Smooth muscle cell (in vitro differentiated cells): Measurements from ENCODE around the gene ALX4. TPM values are rescaled to one million over a fixed set of nuclear protein-coding genes. Genes with fewer than 3 reads are reported as not detected.

Source experiments
- DNase-seq: peaks from one replicate; lab custom pipeline; 2025; ENCODE audit not compliant: unreplicated experiment; lab: John Stamatoyannopoulos, UW
- H2AFZ ChIP-seq: fragments of 200-600 bp; sonication (generic); 2 replicates; pipeline ENCODE4 v1.6.0; 2016; ENCODE audit warnings: antibody characterized with exemption, low read depth, mild to moderate bottlenecking
- H3F3A ChIP-seq: fragments of 200-600 bp; sonication (generic); 2 replicates; pipeline ENCODE4 v1.6.0; 2017; ENCODE audit warnings: antibody characterized with exemption, low read depth
- H3K27ac ChIP-seq: fragments of 200-600 bp; sonication (generic); 2 replicates; pipeline ENCODE4 v1.5.1; 2016; ENCODE audit warnings: low read depth, mild to moderate bottlenecking
- H3K27me3 ChIP-seq: fragments of 200-600 bp; sonication (generic); 2 replicates; pipeline ENCODE4 v1.6.1; 2016; ENCODE audit warnings: low read depth, mild to moderate bottlenecking
- H3K36me3 ChIP-seq: fragments of 200-600 bp; sonication (generic); 2 replicates; pipeline ENCODE4 v1.5.1; 2016; ENCODE audit warnings: low read depth
- H3K4me1 ChIP-seq: fragments of 200-600 bp; sonication (generic); 2 replicates; pipeline ENCODE4 v1.5.1; 2016; ENCODE audit warnings: low read depth
- H3K4me2 ChIP-seq: fragments of 200-600 bp; sonication (generic); 2 replicates; pipeline ENCODE4 v1.6.0; 2016; ENCODE audit warnings: mild to moderate bottlenecking
- H3K4me3 ChIP-seq: fragments of 200-600 bp; sonication (generic); 2 replicates; pipeline ENCODE4 v1.5.1; 2016; ENCODE audit warnings: mild to moderate bottlenecking
- H3K79me2 ChIP-seq: fragments of 200-600 bp; sonication (generic); 2 replicates; pipeline ENCODE4 v1.6.0; 2016; ENCODE audit warnings: low read depth, mild to moderate bottlenecking
- H3K9ac ChIP-seq: fragments of 200-600 bp; sonication (generic); 2 replicates; pipeline ENCODE4 v1.6.0; 2016; ENCODE audit warnings: low read depth
- H3K9me3 ChIP-seq: fragments of 200-600 bp; sonication (generic); replicated peaks from 2 replicates; pipeline ENCODE4 v1.5.1; 2016; ENCODE audit warnings: low read depth
- H4K20me1 ChIP-seq: fragments of 200-600 bp; sonication (generic); 2 replicates; pipeline ENCODE4 v1.6.0; 2016; ENCODE audit warnings: low read depth
- WGBS: methylation state at CpG from one replicate; pipeline ENCODE4 v1.1.7; 2016; ENCODE audit warnings: low lambda C conversion rate; 5-methylcytosine and 5-hydroxymethylcytosine counted together
- polyA plus RNA-seq: library from polyadenylated mRNA; unstranded; fragments of >200 nt; fragmentation: Nextera tagmentation; extraction: Ambion mirVana; gene quantifications from 2 replicates; pipeline ENCODE4 v1.2.1, GENCODE V29; 2016
- total RNA-seq: library from RNA; depleted of rRNA; stranded (reverse); fragments of >200 nt; gene quantifications from 2 replicates; pipeline ENCODE4 v1.2.3, GENCODE V29; 2014
- TF ChIP-seq, protein P1 (sequence below): fragments of 200-600 bp; sonication (generic); IDR thresholded peaks from 2 replicates; pipeline ENCODE4 v1.5.1; 2017; ENCODE audit warnings: borderline replicate concordance, mild to moderate bottlenecking, antibody characterized with exemption; ENCODE audit not compliant: insufficient read depth, poor library complexity, severe bottlenecking

ALX4 gene
- total and polyA plus RNA-seq, 2 experiments from 2014 or later = not detected

DNA sequence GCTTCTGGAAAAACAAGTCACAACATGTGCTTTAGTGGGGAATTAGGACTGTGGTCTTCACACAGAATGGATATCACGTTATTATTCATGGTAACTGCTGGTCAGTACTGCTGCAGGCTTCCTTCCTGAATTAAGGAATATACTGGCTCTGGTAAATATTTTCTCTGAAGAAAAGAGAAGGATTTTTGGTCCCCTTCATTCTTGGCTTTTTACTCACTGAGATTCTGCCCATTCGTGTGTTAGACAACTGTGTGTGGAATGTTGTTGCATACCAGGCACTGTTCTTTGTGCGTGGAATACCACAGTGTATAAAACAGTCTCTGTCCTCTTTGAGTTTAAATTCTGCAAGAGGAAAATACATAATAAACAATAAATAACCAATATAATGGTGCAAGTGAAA is 80.3 kb downstream of the ALX4 start:
- no peak overlapping the region for H2AFZ ChIP-seq
- H3K4me3 ChIP-seq = no peak overlapping the region
- H3K4me1 ChIP-seq = peaks cover 6% of the 10 kb centered on the region
- DNase-seq = no peak
- 38% methylated on average over 3 of the region's 3 CpGs for WGBS
- H3F3A ChIP-seq = no peaks in the 10 kb centered on the region
- H3K9me3 ChIP-seq = no peaks in the 10 kb centered on the region
- no peaks in the 10 kb centered on the region for H4K20me1 ChIP-seq
- no peaks in the 10 kb centered on the region for H3K36me3 ChIP-seq
- H3K4me2 ChIP-seq = peak overlapping the region; percentile 12
- no peaks in the 10 kb centered on the region for H3K27me3 ChIP-seq
- TF ChIP-seq, protein P1, sequence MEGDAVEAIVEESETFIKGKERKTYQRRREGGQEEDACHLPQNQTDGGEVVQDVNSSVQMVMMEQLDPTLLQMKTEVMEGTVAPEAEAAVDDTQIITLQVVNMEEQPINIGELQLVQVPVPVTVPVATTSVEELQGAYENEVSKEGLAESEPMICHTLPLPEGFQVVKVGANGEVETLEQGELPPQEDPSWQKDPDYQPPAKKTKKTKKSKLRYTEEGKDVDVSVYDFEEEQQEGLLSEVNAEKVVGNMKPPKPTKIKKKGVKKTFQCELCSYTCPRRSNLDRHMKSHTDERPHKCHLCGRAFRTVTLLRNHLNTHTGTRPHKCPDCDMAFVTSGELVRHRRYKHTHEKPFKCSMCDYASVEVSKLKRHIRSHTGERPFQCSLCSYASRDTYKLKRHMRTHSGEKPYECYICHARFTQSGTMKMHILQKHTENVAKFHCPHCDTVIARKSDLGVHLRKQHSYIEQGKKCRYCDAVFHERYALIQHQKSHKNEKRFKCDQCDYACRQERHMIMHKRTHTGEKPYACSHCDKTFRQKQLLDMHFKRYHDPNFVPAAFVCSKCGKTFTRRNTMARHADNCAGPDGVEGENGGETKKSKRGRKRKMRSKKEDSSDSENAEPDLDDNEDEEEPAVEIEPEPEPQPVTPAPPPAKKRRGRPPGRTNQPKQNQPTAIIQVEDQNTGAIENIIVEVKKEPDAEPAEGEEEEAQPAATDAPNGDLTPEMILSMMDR = no peak
- no peak overlapping the region for H3K9ac ChIP-seq
- no peak overlapping the region for H3K27ac ChIP-seq
- no peaks in the 10 kb centered on the region for H3K79me2 ChIP-seq

DNA sequence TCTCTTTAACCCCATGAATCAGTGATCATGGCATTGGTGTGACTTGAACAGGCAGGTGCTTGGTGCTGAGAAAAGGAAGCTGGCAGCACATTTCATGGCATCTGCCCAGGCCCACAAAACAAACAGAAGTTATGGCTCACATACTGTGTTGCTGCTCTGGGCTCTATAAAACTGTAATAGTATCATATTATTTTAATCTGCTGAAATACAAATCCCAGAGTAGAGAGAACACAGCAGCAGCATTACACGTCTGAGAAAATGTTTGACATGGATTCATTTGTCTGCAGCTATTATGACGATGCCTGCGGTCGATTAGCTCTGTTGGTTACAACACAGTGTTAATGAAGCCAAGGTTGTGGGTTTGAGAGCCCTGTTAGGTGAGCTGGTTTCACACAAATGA is 80.8 kb downstream of the ALX4 start:
- peak overlapping the region; percentile 12 for H3K4me2 ChIP-seq
- no peaks in the 10 kb centered on the region for H3K9me3 ChIP-seq
- peaks cover 6% of the 10 kb centered on the region for H3K4me1 ChIP-seq
- H3K27me3 ChIP-seq = no peaks in the 10 kb centered on the region
- no peaks in the 10 kb centered on the region for H3K79me2 ChIP-seq
- no peak overlapping the region for H3K27ac ChIP-seq
- TF ChIP-seq, protein P1 = no peak
- H3K9ac ChIP-seq = no peak overlapping the region
- WGBS = 81% methylated on average over 4 of the region's 4 CpGs
- no peaks in the 10 kb centered on the region for H4K20me1 ChIP-seq
- DNase-seq = no peak
- H3K36me3 ChIP-seq = no peaks in the 10 kb centered on the region
- H3K4me3 ChIP-seq = no peak overlapping the region
- H2AFZ ChIP-seq = no peak overlapping the region
- H3F3A ChIP-seq = no peaks in the 10 kb centered on the region

DNA sequence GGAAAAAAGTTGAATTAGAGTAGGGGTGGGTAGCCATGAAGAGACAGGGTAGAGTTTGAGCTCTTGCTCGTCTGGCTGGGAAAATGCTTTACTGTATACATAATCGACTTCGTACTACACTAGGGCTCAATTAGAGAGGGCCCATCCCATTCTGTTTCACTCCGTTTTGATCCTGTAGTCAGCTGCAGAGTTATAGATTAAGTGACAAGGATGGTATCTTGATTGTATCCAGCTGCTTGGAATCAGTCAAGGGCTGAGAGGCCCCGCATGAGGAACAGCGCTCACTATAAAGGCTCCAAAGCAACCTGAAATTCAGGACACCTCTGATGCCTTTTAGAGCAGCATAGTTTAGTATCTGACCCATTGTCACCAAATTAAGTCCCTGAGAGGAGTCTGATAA is 81.6 kb downstream of the ALX4 start:
- no peaks in the 10 kb centered on the region for H3K36me3 ChIP-seq
- TF ChIP-seq, protein P1 = no peak
- DNase-seq = no peak
- no peak overlapping the region for H3K9ac ChIP-seq
- 83% methylated on average over 6 of the region's 6 CpGs for WGBS
- peaks cover 6% of the 10 kb centered on the region for H3K4me1 ChIP-seq
- H3K4me3 ChIP-seq = no peak overlapping the region
- H3K79me2 ChIP-seq = no peaks in the 10 kb centered on the region
- no peaks in the 10 kb centered on the region for H4K20me1 ChIP-seq
- H3F3A ChIP-seq = no peaks in the 10 kb centered on the region
- H3K27me3 ChIP-seq = no peaks in the 10 kb centered on the region
- H3K27ac ChIP-seq = no peak overlapping the region
- H2AFZ ChIP-seq = no peak overlapping the region
- no peaks in the 10 kb centered on the region for H3K9me3 ChIP-seq
- no peak overlapping the region for H3K4me2 ChIP-seq

DNA sequence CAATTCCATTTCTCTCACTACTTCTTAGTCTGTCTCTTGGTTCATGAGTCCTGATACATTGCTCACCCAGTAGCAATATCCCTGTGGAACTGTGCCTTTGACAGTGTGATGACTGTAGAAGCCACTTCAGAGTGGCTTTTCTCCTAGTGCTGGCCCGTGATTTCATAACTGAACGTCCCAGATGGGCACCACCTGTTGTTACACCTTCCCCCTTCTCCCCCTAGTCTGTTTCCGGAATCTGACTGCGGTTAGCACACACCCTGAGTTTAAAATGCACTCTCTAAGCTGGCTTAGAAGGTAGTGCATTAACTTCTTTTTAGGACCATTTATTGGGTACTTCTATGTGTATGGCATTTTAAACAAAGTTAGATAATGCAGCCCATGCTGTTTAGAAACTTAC is 83.0 kb downstream of the ALX4 start:
- Histone ChIP-seq H3K27ac (no peak overlapping the region), H3K9me3 (no peaks in the 10 kb centered on the region), H3F3A (no peaks in the 10 kb centered on the region), H3K27me3 (no peaks in the 10 kb centered on the region), H3K4me2 (no peak overlapping the region), H2AFZ (no peak overlapping the region), H4K20me1 (no peaks in the 10 kb centered on the region), H3K4me3 (no peak overlapping the region), H3K4me1 (peaks cover 6% of the 10 kb centered on the region), H3K9ac (no peak overlapping the region), H3K36me3 (no peaks in the 10 kb centered on the region), H3K79me2 (no peaks in the 10 kb centered on the region)
- 89% methylated on average over 4 of the region's 4 CpGs for WGBS
- TF ChIP-seq, protein P1 = no peak
- DNase-seq = no peak
